C1 segment of cervical spinal cord (tissue), 14 donors: Measurements from ENCODE around the gene SLC13A3.
A peak's percentile ranks its signal among the peaks of the same experiment; 100 is the strongest.

Source experiments
- DNase-seq, 14 donors: peaks; one replicate each; lab custom pipeline; 2025; lab: John Stamatoyannopoulos, UW

The SLC13A3 gene

DNA sequence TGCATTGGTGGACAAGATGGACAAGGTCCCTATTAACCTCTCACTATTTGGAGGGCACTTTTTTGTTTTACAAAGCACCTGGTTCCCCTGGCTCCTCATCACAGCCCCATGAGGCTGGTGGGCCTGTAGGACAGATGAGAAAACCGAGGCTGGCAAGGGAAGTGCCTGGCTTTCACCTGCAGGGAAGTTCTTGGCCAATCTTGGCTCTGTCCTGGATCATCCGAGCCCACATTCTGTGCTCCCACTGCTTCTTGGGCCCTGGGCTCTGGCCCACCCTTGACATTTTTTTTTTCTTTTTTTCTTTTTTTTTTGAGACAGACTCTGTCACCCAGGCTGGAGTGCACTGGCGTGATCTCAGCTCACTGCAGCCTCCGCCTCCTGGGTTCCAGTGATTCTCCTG lies 14.7 kb downstream of the SLC13A3 start:
- DNase-seq, result no peak

DNA sequence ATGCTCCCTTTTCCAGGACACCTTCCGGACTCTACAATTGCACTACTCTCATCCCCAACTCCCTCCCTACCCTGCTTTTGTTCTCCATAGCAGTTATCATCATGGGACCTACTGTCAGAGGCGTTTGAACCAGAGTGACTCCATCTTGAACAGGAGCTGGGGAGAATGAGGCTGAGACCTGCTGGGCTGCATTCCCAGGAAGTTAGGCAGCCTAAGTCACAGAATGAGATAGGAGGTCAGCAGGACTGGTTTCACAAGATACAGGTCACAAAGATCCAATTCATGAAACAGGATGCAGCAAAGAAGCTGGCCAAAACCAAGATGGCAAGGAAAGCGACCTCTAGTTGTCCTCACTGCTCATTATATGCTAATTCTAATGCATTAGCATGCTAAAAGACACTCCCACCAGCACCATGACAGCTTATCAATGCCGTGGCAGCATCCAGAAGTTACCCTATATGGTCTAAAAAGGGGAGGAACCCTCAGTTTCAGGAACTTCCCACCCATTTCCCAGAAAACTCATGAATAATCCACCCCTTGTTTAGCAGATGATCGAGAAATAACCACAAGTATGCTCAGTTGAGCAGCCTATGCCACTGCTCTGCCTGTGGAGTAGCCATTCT lies 15.6 kb downstream of the SLC13A3 start:
- no peak for DNase-seq

DNA sequence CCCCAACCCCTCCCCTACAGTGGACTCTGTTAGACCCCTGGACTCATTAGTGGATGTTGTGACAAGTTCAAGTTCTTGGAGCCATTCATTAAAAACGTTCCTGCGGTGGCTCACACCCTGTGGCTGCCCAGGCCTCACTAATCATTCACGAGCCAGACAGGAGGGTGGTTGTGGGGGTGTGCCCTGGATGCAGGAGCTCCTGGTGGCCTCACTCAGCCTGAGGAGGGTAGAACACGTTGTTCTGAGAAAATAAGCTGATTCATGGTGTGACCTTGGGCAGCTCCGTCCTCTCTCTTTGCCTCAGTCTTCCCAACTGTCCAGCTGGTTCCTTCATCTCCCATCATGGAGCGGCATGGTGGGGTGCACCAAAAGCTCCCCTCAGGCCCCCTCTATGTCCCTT lies 16.7 kb downstream of the SLC13A3 start:
- DNase-seq, result no peak

DNA sequence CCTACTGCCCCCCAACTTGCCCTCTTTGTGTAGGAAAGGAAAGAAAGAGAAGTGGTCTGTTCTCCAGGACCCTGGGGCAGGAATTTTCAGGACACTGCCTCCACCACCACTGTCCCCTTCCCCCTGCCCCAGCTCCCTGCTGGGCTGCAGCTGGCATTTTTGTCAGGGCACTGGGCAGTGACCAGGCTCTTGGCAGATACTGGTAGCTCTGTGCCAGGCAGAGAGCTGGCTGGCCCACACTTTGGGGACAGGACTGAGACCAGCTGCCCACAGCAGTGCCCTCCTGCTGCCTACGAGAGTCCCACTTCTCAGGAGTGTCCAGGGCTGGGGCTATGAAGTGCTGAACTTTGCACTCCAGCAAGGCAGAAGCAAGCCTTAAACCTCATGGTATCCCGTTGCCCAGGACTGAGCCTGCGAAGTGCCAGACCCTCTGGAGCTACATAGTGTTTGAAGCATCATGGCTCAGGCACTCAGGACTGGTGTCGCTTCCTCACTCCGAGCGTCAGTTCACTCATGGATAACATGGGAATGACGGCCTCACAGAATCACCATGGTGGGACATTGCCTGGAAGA lies 19.3 kb downstream of the SLC13A3 start:
- DNase-seq, result peak in 10 of 14 donors; percentile 14 to 80 (median 40)

DNA sequence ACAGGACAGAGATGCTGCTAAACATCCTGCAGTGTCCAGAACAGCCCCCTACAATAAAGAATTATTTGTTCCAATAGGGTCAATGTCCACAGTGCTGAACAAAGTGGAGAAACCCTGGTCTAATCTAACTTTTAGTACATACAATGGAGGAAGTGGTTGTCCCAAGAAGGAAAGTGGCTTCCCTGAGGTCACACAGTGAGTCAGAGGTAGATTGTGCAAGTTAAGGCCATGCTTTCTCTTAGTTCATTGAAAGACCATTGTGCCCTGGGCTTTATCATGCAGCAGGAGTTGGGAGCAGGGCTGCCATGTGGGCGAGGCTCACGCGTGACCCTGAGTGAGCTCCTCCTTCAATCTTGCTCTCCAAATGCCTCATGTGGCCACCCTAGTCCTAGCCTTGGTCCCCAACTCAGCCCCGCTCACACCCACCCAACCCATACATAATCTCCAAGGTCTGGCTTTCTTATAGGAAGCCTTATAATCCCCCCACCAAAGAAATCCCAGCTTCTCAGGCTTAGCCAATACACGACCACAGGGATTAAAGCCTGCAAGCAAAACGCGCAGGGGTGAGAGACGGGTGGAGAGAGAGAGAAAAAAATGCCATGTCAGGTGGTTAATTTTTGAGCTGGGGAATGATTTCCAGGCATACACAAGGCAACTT lies 19.9 kb downstream of the SLC13A3 start:
- peak in 1 of 14 donors; percentile 56 for DNase-seq

DNA sequence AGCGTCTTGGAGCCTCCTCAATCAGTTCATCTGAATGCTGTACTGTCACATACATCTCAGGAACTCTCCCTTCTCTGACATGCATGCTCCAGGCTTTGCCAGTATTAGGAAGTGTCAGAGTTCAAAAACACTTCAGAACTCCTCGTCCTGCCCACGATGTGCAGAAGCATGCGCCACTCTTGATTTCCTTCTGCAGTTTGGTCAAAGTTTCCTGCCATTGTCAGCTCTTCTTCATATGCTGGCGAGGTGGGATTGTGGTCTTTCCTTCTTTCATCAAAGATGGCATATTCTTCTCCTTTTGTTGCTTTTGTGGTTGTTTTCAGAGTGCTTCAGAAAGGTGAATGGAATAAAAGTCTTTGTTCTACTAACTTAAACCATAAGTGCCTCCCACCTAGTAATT lies 21.0 kb downstream of the SLC13A3 start:
- DNase-seq, result no peak

DNA sequence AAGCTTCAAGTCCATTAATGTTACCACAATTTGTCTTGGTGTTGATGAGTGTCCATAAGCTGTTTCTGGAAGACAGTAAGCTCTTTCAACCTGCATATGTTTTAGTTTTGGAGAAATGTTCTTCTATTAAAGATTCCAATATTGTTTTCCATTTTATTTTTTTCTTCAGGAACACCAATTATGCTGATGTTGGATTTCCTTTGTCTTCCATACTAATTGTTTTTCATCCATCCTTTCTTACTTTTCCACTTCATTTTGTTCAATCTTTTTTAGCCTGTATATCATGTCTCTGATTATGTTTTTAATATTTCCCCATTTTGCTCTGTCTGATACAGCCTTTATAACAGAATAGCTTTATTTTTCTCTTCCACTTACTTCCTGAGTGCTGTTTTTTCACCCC lies 21.9 kb downstream of the SLC13A3 start:
- no peak for DNase-seq

DNA sequence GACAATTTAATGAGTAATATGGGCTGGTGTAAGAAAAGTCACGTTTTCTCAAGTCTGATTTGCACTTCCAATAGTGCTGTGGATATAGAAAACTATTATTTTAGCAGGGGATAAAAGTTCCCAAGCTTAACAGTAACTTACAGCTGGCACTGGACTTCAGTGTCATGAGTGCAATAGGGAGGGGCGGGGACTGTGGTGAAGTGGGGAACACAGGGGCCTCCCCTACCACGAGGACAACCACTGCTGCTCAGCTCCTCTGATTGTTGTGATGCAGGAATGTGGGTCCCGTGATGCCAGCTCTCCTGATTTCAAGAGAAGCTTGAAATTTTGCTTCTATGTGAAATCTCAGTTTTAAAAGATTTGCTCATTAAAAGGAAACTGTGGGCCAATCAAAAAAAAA lies 24.0 kb downstream of the SLC13A3 start:
- DNase-seq, result no peak

DNA sequence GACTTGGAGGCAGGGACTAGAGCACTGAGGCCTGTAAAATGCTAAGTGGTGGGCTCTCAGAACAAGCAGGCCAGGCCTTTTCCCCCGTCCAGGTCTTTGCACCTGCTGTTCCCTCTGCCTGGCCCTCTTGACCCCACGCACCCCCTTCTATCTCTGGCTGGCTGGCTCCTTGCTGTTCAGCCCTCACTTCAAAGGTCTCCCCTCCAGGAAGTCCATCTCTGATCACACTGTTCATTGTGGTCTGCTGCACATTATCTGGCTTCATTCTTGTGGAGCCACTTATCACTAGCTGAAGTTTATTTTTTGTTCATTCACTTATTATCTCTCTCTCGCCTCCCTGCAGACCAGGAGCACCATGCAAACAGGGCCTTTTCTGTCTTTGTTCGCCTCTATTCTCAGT lies 24.5 kb downstream of the SLC13A3 start:
- no peak for DNase-seq

DNA sequence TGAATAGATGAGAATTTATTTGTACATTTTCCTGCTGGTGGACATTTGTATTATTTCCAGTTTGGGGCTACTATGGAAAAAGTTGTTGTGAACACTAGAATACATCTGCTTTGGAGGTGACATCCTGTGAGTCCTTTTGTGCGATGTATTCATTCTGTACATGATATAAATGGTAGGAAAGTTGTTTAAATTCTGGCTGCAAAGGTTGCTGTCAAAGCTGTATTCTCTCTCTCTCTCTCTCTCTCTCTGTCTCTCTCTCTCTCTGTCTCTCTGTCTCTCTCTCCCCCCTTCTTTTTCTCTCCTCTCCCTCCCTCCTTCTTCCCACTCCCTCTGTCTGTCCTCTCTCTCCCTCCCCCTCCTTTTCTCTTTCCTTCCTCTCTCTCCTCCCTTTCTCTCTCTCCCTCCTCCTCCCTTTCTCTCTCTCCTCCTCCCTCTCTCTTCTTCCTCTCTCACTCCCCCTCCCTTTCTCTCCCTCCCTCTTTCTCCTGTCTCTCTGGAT lies 25.3 kb downstream of the SLC13A3 start:
- no peak for DNase-seq

DNA sequence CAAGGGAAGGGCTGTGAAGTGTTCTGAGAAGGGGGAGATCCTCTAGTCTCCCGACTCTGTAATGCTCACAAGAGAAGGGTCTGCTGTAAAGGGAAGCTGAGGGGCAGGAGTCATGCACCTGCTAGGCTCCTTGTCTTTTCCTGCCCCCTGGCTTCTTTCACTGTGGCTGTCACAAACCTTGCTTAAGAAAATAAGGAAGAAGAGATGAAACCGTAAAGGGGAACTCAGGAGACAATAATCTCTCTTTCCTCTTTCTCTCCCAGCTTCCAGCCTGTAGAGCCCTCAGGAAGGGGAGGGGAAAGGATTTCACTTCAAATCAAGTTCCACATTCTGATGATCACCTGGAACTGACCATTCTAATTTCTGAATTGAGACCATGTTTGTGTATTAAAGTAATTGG lies 26.3 kb downstream of the SLC13A3 start:
- DNase-seq, result no peak

DNA sequence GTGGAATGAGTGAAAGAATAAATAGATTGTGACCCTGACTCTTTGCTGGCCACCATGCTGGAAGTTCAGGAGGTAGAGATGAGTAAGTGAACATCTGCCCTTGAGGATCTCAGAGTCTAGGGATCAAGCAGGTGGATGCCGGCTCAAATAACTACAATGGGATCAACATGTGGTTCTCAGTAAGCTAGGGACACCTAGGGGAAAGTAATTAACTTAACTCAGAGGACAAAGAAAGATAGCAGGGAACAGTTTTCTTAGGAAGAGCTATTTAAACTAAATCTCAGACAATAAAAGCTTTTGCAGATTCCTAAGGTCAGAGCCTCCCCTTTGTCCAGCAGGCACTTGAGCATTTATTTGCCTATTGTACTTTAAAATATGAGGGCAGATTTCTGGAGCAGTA lies 29.1 kb downstream of the SLC13A3 start:
- DNase-seq, result no peak

DNA sequence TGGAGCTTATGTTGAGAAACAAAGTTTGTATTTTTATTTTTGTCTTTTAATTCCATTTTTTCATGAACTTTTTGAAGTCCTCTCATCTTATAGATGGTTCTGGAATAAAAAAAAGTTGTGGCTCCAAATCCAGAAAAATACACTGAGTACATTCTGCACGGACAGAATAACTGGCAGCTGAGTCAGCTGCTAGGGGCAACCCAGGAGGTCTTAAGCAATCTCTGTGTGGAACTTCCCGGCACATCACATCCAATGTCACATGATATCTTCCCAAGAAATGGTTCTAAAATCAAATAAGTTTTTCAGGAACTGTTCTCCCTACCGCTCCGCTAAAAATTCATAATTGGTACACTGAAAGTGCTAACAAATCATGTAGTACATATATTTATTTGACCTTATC lies 29.8 kb downstream of the SLC13A3 start:
- DNase-seq, result peak in 1 of 14 donors; percentile 18

DNA sequence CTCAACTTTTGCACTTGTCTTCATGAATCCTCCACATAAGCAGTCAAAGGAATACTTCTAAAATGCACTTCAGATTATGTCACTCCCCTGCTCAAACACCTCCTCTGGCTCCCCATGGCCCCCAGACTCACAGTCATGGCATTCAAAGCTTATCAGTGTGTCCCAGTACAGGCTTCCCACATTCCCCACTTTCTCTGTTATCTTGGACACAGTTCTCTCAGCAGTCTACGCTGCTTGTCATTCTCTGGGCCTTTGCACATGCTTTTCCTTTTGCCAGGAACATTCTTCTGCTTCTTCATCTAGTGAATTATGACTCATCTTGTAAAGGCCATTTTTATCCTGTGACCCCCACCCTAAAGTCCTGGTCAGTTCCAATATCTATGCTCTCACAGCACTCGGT lies 31.8 kb downstream of the SLC13A3 start:
- DNase-seq, result no peak

DNA sequence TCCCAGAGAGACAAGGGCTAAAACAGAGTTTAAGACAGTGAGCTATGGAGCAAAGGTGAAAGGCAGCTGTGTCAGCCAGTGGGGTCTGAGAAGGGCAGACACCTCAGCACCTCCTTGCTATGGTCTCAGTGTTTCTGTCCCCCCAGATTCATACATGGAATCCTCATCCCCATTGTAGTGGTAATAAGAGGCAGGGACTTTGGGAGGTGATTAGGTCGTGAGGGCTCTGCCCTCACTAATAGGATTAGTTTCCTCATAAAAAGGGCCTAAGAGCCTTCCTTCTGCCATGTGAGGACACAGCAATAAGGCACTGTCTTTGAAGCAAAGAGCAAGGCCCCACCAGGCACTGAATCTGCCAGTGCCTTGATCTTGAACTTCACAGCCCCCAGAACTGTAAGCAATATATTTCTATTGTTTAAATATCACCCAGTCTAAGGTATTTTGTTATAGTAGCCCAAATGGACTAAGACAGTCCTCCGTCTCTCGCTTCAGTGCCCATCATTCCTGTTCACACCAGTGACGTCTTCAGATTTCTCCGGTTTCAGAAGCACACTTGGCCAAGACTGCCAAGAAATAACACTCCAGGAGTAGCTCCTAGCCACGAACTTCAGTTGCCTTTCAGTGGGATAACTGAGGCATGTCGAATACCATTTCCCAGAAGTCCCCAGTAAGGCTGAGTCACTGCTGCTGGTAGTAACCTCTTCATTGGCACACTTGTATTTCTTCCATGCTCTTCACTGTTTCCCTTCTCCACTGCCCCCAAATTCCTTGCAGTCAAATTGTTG lies 32.8 kb downstream of the SLC13A3 start:
- DNase-seq, result peak in 1 of 14 donors; percentile 10

DNA sequence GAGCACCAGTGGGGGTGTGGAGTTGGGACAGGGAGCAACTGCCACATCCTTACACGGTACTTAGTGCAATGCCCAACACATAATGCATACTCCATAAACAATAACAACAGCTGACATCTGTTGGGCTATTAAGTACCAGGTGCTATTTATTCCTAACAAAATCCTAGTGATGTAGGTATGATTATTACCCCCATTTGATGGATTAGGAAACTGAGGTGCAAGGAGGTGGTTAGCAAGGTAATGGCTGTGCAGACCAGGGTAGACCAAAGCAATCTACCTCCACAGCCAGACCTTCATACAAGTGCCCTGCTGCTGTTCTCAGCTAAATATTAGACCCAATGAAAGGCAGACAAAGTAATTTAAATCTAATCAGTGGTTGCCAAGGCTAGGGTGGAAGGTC lies 36.8 kb downstream of the SLC13A3 start:
- DNase-seq, result no peak

DNA sequence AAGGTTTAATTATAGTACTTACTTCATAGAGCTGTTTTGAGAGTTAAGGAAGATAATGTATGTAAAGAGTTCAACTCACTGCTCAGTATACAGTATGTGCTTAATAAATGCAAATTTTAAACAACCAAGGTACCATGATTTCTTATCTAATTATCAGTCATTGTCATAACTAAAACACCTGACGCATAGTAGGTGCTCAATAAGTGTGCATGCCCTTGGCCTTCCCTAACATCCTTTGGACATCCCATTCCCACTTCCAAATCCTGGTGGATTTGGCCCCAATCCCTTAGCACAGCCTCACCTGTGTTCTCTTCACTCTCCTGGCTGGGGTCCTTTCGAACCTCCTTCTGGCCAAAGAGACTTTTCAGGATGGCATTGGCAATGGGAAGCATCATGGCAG lies 41.1 kb downstream of the SLC13A3 start:
- DNase-seq, result no peak

DNA sequence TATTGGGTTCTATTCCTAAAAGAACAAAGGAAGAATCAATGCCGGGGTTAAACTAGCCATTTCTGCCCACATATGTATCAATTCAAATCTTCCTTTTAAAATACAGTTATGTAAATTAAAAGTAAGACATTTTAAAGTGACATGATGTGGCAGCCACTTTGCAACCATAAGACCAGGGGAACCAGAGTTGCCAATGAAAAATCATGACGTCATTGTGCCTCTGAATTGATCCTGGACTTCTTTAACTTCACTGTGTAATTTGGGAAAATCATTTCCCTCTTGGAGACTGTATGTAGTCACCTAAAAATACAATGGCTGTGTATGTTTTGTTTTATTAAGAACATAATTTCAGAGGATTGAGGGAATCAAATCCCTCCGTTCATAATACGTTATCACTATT lies 42.2 kb downstream of the SLC13A3 start:
- no peak for DNase-seq

DNA sequence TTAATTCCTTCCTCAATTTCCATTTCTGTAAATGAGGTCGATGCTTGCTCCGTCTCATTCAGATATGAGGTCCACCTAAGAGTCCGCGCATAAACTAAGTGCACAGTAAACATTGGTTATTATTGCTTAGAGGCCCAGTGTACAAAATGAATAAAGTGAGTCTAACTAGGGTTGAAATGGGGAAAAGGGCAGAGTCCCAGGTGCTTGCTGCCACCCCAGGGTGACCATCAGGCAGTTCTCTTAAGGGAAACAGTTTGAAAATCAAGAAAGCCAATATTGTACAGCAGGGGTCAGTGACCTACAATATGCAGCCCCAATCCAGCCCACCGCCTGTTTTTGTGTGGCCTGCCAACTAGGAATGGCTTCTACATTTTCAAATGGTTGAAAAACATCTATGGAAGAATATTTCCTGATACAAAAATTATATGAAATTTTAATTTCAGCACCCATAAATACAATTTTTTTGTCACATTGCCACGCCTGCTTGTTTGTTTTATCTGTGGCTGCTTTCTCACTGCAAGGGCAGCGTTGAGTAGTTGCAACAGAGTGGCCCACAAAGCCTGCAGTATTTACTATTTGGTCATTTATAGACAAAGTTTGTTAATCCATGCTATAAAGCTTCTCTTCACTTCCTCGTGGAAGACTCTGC lies 43.3 kb downstream of the SLC13A3 start:
- DNase-seq, result no peak

DNA sequence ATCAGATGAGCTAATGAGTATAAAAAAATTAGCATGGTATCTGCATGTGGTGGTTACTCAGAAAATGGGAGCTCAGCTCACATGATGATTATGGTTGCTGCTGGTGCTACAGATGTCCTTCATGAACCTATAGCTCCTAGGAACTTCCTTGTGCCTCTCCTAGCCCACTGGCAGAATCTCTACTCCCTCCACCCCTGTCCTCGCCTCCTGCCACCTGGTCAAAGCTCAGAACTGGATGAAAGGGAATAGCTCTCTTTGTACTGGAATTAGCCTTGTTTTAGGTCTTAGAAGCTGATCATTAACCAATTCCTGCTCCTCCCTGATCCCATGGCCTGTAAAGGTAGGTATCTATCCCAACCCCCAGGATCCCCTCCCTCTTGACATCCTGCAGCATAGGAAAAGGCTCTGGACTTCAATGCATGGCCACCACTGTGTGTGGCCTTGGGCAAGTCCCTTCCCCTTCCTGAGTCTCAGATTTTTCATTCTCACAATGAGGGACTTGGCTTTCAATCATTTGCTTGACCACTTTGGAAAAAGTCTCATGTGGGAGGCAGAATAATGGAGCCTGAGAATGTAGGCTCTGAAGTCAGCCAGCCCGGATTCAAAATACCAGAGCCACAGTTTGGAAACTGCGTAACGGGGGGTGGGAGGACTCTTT lies 43.9 kb downstream of the SLC13A3 start:
- DNase-seq, result no peak

DNA sequence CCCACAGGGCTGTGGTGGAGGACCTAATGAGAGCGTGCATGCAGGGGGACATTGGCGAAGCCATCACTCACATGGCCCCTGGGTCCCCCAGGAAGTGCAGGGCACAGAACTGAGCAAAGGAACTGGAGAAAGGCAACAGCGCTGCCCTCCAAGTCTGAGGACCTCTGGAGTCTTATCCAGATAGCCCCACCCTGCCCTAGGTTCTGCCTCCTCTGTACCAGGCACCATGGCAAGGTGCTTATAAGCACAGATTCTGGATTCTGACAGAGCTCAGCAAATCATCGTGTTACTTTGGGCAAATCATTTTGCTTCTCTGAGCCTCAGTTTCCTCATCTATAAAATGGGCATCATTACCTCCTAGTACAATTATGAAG lies 44.5 kb downstream of the SLC13A3 start:
- no peak for DNase-seq
